Loucy (cell line): ENCODE results near the gene CNKSR3.

Experiments
- EZH2phosphoT487 ChIP-seq: fragments of 200-600 bp; IDR thresholded peaks from 2 replicates; pipeline ENCODE4 v1.6.1; 2018; ENCODE audit warnings: antibody characterized with exemption, mild to moderate bottlenecking, moderate library complexity, borderline replicate concordance
- TF ChIP-seq, protein P1 (sequence below): fragments of 200-600 bp; sonication (generic); conservative IDR thresholded peaks from 2 replicates; pipeline ENCODE4 v1.5.1; 2014; ENCODE audit warnings: mild to moderate bottlenecking, antibody characterized with exemption, low read length

DNA sequence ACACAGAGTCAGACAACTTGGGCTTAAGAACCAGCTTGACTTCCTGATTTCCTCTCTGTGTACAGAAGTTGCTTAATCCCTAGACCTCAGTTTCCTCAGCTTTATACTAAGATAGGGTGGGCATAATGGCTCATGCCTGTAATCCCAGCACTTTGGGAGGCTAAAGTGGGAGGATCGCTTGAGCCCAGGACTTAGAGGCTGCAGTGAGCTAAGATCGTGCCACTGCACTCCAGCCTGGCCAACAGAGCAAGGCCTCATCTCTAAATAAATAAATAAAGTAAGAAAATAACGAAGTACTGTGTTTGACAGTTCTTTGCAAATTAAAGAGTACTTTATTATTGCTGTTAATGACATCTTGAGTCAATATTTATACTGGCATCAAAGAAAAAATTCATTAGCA lies 41.7 kb downstream of the CNKSR3 start:
- TF ChIP-seq, protein P1, sequence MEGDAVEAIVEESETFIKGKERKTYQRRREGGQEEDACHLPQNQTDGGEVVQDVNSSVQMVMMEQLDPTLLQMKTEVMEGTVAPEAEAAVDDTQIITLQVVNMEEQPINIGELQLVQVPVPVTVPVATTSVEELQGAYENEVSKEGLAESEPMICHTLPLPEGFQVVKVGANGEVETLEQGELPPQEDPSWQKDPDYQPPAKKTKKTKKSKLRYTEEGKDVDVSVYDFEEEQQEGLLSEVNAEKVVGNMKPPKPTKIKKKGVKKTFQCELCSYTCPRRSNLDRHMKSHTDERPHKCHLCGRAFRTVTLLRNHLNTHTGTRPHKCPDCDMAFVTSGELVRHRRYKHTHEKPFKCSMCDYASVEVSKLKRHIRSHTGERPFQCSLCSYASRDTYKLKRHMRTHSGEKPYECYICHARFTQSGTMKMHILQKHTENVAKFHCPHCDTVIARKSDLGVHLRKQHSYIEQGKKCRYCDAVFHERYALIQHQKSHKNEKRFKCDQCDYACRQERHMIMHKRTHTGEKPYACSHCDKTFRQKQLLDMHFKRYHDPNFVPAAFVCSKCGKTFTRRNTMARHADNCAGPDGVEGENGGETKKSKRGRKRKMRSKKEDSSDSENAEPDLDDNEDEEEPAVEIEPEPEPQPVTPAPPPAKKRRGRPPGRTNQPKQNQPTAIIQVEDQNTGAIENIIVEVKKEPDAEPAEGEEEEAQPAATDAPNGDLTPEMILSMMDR, result no peak
- no peak for TF ChIP-seq EZH2phosphoT487
